ENCODE data around the gene ARPC2. TPM values are rescaled to one million over a fixed set of nuclear protein-coding genes. Genes with fewer than 3 reads are reported as not detected.
"Not testable (repeated sequence)": the region's sequence is repeated elsewhere in the genome, so short reads cannot be mapped to it uniquely, and the experiment has no call there.

The ARPC2 gene
- total RNA-seq, 1 donor from 2014 or later = 135 TPM

DNA sequence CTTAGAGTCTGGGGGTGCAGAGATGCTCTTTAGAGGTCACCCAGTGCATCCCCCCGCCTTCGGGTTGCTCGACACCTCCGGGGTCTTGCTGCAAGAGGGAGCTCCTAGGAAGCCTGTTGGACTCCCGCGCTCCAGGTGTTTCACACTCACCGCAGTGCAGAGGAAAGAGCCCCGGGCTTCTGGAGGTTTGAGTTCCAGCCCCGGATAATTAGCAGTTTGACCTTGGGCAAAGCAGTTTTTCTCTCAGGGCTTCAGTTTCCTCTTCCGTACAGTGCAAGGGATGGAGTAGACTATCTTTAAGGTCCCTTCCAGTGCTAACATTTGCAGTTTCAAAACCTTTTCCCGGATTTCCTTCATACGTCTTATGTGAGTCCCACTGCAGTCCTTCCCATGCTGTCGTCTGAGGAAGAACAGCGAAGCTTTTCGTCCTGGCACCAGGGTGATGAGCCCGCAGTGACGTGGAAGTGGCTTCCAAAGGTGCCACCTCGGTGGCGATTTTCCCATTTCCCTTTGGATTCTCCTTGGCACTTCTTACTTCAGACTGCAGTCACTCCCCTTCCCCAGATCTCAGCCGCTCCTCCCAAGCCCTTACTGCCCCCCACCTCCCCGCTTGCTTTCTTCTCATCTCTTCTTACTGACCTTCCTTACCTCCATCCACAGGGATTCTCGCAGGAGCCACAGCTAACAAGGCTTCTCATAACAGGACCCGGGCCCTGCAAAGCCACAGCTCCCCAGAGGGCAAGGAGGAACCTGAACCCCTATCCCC is 53.9 kb downstream of the ARPC2 start:
- TF ChIP-seq, protein P1, sequence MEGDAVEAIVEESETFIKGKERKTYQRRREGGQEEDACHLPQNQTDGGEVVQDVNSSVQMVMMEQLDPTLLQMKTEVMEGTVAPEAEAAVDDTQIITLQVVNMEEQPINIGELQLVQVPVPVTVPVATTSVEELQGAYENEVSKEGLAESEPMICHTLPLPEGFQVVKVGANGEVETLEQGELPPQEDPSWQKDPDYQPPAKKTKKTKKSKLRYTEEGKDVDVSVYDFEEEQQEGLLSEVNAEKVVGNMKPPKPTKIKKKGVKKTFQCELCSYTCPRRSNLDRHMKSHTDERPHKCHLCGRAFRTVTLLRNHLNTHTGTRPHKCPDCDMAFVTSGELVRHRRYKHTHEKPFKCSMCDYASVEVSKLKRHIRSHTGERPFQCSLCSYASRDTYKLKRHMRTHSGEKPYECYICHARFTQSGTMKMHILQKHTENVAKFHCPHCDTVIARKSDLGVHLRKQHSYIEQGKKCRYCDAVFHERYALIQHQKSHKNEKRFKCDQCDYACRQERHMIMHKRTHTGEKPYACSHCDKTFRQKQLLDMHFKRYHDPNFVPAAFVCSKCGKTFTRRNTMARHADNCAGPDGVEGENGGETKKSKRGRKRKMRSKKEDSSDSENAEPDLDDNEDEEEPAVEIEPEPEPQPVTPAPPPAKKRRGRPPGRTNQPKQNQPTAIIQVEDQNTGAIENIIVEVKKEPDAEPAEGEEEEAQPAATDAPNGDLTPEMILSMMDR (IDR thresholded peaks at IDR 0.05; ENCODE audit: borderline replicate concordance) = no peak
- intact Hi-C loops (cut with micrococcal nuclease) = no loop called here
- Histone ChIP-seq H3K4me3 (peak overlapping the region; percentile 95), H3K36me3 (peaks cover 53% of the 10 kb centered on the region), H3K27ac (replicated peaks) (peak overlapping the region; percentile 88), H3K27me3 (ENCODE audit: low read depth) (no peaks in the 10 kb centered on the region), H3K4me1 (peaks cover 78% of the 10 kb centered on the region), H3K9me3 (replicated peaks) (no peaks in the 10 kb centered on the region)
- DNase-seq = no peak

DNA sequence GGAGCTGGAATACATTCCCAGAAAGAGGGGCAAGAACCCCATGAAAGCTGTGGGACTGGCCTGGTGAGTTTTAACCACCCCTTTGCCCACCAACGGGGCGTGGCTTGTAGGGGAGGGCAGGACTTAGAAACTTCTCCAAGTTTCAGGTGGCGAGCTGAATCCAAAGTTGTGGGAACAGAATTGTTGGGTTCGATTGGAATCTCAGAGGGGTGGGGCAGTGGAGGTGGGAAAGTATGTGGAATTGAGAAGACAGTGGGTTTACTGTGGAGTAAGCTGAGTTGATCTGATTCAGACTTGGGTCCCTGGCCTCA is 54.5 kb downstream of the ARPC2 start:
- no peak for DNase-seq
- H3K27me3 ChIP-seq (ENCODE audit: low read depth) = no peaks in the 10 kb centered on the region
- peak overlapping the region; percentile 95 for H3K4me3 ChIP-seq
- intact Hi-C loops (cut with micrococcal nuclease) = no loop called here
- no peaks in the 10 kb centered on the region for H3K9me3 ChIP-seq (replicated peaks)
- peaks cover 78% of the 10 kb centered on the region for H3K4me1 ChIP-seq
- H3K27ac ChIP-seq (replicated peaks) = peak overlapping the region; percentile 88
- peaks cover 53% of the 10 kb centered on the region for H3K36me3 ChIP-seq
- TF ChIP-seq, protein P1 (IDR thresholded peaks at IDR 0.05; ENCODE audit: borderline replicate concordance) = no peak

DNA sequence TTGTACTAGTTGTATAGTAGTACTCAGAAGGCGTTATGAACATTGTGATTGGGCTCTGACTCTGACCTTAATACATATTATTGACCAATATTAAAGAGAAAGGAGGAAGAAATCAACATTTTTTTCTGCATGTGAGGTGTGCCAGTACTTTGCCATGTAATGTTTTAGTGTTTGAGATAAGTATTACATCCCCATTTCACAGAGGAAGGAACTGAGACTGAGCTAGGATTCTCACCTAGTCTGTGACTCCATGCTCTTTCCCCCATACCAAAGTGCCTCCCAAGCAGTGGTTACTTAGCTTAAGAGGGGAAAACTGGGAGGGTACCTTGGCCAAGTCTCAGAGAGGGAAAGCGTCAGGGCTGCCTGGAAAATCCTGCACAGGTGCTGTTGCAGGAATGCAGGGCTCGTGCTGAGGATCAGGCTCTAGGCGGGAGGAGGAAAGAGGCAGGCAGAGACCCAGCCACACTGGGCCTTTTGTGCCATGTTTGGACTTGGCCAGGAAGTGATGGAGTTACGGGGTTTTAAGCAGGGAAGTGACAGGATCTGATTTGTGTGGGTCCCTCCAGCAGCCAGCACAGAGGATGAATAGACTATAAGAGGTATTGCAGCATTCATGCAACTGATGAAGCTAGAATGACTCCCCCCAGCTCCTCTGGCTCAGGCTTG is 55.0 kb downstream of the ARPC2 start:
- Histone ChIP-seq H3K4me1 (peaks cover 83% of the 10 kb centered on the region), H3K4me3 (peak overlapping the region; percentile 95), H3K27me3 (ENCODE audit: low read depth) (no peaks in the 10 kb centered on the region), H3K36me3 (peaks cover 53% of the 10 kb centered on the region), H3K27ac (replicated peaks) (peak overlapping the region; percentile 88), H3K9me3 (replicated peaks) (no peaks in the 10 kb centered on the region)
- intact Hi-C loops (cut with micrococcal nuclease) = no loop called here
- TF ChIP-seq, protein P1 (IDR thresholded peaks at IDR 0.05; ENCODE audit: borderline replicate concordance) = no peak
- DNase-seq = no peak

DNA sequence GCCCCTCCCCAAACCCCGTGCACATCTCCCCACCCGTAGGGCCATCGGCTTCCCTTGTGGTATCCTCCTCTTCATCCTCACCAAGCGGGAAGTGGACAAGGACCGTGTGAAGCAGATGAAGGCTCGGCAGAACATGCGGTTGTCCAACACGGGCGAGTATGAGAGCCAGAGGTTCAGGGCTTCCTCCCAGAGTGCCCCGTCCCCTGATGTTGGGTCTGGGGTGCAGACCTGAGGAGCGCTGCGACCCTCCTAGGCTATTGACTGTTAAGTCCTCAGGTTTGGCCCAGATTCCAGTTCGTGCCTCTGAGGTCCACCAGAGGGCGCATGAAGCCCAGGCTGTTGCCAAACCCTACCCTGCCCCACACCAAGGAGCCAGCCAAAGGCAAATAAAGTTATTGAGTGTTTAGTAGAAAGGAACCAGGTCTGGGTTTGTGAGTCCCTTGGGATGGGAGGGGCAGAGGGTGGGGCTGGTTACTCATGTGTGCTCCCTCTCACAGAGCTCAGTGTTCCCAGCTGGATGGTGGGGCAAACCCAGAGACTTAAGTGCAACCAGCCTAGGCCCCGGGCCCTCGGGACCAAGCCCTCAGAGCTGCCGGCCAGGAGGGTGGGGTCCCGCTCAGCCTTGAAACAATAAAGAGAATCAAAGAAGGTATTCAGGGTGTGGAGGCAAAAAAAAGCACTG is 55.7 kb downstream of the ARPC2 start:
- TF ChIP-seq, protein P1 (IDR thresholded peaks at IDR 0.05; ENCODE audit: borderline replicate concordance) = peak; percentile 92
- Histone ChIP-seq H3K9me3 (replicated peaks) (no peaks in the 10 kb centered on the region), H3K27me3 (ENCODE audit: low read depth) (no peaks in the 10 kb centered on the region), H3K4me1 (peaks cover 87% of the 10 kb centered on the region), H3K27ac (replicated peaks) (peak overlapping the region; percentile 88), H3K4me3 (peak overlapping the region; percentile 95), H3K36me3 (peaks cover 53% of the 10 kb centered on the region)
- intact Hi-C loops (cut with micrococcal nuclease) = no loop called here
- peak; percentile 86 for DNase-seq

DNA sequence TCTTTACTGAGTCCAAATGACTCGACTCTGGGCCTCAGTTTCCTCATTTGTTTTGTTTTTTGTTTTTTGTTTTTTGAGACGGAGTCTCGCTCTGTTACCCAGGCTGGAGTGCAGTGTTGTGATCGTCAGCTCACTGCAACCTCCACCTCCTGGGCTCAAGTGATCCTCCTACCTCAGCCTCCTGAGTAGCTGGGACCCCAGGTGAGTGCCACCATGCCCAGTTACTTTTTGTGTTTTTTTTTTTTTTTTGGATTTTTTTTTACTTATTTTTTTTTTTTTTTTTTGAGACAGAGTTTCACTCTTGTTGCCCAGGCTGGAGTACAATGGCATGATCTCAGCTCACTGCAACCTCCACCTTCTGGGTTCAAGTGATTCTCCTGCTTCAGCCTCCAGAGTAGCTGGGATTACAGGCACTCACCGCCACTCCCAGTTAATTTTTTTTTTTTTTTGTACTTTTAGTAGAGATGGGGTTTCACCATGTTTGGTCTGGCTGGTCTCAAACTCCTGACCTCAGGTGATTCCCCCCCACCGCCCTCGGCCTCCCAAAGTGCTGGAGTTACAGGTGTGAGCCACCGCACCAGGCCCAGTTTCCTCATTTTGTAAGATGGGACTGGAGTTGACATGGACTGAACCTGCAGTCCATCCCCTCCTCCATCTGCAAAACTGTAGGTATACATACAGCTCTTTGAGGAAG is 56.4 kb downstream of the ARPC2 start:
- Histone ChIP-seq H3K36me3 (peaks cover 53% of the 10 kb centered on the region), H3K4me3 (peak overlapping the region; percentile 95), H3K4me1 (peaks cover 85% of the 10 kb centered on the region), H3K27ac (replicated peaks) (peak overlapping the region; percentile 88)
- H3K27me3 ChIP-seq (ENCODE audit: low read depth); H3K9me3 ChIP-seq (replicated peaks); intact Hi-C loops (cut with micrococcal nuclease); DNase-seq: not testable (repeated sequence)
